Kidney glomerular epithelial cell (primary cell): Measurements from ENCODE around the gene ARFGEF2.
A peak's percentile ranks its signal among the peaks of the same experiment; 100 is the strongest.
"Not testable (repeated sequence)": the region's sequence is repeated elsewhere in the genome, so short reads cannot be mapped to it uniquely, and the experiment has no call there.

Source experiments
- DNase-seq: peaks from one replicate; lab custom pipeline; 2025; lab: John Stamatoyannopoulos, UW

ARFGEF2 gene

DNA sequence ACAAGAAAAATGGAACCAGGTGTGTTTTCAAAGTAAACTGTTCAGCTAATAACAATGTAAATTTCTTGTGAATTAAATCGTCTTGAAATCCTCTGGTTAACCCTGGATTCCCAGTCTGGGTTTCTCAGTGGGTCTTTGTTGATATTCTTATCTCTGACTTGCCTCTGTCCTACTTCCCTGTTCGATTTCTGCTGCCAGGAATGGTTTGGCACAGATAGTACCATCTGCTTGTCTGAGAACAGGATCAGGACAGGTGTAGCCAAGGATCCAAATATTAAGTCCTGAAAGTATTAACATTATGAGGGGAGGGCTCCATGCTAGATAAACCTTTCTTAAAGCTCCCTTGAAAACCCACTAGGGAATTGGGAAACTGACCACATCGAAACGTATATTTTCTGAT lies 30.1 kb downstream of the ARFGEF2 start:
- no peak for DNase-seq

DNA sequence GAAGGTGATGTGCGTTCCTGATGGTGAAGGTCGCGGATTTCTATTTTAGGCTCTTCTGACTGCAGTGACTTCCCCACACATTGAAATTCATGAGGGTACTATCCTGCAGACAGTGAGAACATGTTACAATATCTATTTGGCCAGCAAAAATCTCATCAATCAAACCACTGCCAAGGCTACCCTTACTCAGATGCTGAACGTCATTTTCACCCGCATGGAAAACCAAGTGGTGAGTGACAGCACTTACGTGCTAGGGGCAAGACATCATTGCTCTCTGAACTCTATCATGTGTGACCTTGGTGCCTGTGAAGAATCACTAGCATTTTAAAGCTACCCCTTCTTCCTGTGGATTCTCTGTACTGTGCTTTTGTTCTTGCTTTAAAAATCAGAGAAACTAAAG lies 31.1 kb downstream of the ARFGEF2 start:
- DNase-seq: no peak

DNA sequence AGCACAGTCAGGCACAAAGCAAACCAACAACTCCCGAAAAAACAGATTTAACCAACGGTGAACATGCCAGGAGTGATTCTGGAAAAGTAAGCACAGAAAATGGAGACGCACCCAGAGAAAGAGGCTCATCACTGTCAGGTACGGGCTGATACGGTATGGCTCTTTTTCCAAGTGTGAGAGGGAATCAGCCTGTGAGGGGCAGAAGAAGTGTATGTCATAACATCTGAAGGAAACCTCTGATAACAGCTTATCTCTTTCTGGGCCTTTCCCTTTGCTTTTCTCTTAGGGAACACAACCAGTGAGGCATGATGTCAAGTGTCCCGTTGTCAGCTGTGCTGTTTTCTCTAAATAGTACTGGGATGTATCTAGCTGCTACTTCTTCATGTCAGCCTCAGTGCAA lies 32.1 kb downstream of the ARFGEF2 start:
- DNase-seq: no peak

DNA sequence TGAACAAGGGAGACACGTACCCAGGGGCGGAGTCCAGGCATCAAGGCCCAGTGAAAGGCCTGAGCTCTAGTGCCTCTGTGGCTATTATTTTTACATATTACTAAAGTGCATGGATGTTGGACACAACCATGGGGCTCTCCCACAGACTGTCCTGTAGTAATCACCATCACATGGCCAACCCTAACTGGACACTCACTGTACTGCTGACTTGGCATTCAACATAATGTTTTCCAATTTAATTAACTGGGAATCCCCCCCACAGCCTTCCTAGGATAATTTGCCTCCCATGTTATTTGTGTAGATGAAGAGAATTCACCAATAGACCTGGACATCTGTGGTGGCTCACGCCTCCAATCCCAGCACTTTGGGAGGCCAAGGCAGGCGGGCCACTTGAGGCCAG lies 34.5 kb downstream of the ARFGEF2 start:
- no peak for DNase-seq

DNA sequence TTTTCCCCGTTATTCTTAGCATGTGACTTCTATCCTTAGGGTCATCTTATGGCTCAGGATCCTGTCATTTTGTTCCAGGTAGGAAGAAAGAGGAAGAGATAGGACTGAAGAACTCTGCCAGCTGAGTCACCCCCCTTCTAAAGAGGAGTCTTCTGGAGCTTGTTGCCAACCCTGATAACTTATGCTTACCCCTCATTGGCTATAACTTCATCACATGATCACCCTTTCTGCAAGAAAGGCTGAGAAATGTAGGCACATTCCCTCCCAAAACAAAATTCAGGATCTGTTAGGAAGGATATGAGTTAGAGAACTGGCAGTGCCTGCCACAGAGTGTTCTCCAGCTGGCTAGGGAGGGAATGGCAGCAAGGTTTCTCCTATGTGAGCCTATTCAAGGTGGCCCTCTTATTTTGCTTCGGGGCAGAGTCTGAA lies 35.6 kb downstream of the ARFGEF2 start:
- DNase-seq: no peak

DNA sequence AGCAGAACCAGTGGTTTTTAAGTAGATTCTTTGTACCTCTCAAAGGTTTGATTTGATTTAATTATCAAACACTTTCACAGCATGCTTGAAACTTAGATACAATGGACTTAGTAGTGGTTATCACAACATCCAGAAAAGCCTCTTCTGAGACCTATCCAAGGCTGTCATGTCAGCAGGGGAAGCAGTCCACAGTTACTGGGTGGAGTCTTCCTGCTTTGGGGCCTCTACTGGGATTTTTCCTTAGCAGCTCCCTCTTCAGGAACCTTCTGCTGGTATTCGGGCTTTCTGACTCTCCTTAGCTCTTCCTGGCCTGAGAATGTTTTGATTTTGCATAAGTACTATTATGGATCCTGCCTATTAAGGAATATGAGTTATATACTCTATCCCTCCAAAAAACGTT lies 36.0 kb downstream of the ARFGEF2 start:
- DNase-seq: no peak

DNA sequence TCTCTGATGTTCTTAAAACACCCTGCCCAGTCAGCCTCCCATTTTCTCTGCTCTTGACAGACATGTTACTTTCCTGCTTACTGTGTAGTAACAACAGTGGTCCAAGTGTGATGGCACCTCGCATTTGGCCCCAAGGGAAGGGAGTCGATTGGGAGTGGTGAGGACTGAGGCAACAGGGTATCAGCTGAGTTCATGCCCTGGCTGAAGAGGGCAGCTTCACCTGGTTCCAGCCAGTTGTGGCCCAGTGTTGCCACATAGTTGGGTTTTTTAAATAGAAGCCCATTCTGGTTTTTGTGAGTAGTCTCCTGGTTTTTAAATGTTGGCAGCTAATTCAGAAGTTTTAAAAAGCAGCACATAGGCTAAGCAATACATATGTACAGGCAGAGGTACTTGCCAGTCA lies 37.2 kb downstream of the ARFGEF2 start:
- DNase-seq: no peak

DNA sequence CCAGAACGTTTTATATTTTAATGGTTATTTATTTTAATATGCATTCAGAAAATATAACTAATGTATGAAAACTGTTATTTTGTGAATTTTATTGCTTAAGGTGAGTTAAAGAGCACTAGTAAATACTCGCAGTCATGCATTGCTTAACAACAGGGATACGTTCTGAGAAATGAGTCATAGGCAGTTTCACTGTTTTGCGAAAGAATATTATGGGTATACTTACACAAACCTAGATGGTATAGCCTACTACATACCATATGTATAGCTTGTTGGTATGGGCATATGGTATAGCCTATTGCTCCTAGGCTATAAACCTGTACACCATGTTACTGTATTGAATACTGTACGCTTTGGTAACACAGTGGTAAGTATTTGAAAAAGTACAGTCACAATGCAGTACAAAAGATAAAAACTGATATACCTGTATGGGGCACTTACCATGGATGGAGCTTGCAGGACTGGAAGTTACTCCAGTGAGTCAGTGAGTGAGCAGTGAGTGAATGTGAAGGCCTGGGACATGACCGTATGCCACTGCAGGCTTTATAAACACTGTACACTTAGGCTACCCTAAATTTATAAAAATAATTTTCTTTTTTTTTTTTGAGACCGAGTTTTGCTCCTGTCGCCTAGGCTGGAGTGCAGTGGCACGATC lies 38.5 kb downstream of the ARFGEF2 start:
- DNase-seq: no peak

DNA sequence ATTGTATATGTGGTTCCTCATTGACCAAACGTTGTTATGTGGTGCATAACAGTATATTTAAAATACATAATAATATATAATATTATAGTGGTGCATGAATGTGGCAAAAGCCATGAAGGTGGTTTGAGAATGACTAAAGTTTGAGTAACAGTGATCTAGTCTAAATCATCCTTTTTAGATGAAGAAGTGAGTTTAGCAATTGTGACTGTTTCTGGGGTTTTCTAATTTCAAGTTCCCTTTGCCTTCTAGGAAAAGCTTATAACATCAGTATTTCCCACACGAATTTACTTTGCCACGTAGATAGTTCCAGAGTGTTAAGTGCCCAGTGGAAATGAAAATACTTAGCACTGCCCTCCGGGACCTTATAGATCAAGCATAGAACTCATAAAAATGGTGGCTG lies 40.9 kb downstream of the ARFGEF2 start:
- no peak for DNase-seq

DNA sequence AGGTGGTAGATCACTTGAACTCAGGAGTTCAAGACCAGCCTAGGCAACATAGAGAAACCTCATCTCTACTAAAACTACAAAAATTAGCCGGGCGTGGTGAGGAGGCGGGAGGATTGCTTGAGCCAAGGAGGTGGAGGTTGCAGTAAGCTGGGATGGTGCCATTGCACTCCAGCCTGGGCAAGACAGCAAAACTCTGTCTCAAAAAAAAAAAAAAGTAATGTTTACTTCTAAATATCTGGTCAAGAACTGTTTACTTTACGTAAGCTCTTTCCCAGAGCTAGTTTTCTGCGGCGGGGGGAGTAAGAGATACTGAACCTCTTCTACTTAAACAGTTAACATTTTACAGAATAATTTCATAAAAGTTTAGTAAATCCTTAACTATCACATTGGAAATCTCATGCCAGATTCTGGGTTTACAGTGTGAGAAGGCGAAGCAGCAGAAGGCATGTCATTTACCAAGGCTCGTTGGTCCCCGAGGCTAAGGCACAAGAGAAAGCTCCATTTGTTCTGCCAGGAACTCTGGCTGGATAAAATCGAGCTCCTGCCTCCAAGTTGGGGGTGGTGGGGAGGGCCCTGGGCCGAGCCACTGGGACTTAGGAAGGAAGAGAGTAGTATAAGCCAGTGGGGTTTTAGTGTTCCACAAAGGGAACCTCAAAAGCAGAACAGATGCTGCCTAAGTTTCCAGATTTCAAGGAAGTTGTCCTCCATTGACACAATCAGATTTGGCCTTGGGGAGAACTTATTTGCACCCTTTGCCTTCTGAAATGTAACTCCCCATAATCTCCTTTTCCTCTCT lies 41.7 kb downstream of the ARFGEF2 start:
- no peak for DNase-seq

DNA sequence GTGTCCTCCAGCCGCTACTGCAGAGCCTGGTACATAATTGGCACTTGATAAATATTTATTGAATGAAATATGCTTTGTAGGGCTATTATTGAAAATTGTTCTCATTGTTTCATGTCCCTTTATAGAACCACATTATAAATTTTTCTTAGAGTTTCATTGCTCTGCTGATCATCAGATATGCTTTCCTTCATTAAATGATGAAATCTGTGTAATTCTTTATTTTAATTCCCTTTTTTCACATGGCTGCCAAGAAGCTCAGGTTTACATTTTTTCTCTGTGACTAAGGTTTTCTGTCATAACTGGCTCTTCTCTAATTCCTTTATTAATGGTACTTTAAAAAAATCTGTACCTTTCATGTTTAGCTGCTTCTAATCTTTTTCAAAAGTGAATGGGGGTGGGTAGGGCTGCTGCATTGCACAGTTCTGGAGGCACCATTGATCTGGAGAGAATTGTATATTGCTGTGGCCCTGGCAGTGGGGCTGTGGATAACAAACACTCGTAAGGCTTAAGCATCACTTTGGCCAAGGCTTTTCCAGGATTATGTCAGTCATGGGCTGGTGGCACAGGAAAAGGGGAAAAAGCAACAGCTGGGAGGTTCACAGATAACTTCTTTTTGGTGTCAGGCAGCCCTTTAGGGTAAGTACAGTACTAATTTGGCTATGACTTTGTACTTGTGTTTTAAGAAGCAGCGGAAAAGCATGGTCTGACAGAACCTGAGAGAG lies 43.8 kb downstream of the ARFGEF2 start:
- no peak for DNase-seq

DNA sequence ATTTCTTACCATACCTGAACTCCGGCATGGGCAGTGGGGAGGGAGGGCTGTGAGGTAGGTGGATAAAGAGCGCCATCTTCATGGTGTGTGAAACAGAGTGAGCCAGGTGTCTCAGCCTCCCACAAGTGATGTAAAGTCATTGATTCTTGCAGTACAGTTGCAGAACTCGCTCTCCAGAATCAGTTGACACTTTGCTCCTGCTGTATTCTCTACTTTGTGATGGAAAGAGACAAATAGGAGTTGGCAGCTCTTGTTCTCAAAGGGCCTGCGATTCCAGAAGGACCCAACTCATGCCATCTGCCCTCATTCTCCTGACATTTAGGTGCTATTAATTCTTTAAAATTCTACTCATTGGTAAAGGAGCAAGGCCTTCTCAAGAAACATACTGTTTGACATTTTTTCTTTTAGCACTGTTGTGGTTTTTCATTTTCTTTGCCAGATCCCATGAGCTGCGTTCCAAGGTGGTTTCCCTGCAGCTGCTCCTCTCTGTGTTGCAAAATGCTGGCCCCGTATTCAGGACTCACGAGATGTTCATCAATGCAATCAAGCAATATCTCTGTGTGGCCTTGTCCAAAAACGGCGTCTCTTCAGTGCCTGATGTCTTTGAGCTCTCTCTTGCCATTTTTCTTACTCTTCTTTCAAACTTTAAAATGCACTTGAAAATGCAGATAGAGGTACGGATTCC lies 49.3 kb downstream of the ARFGEF2 start:
- DNase-seq: no peak

DNA sequence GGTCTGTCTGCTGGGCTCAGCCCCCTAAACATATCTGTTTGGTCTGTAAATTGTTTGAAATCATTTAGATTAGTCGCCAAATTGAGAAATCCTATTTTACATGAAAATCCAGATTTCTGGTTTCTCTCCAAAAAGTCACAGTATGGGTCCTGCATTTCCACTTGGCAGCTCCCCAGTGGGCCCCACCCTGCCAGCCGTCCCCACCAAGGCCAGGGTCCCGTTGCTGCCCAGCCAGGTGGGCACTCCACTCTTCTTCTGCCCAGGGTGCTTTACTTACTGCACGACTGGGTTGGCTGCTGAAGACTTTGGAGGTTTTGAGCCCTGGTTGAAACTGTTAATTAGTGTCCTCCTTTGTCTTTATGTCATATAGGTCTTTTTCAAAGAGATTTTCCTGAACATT lies 50.4 kb downstream of the ARFGEF2 start:
- no peak for DNase-seq

DNA sequence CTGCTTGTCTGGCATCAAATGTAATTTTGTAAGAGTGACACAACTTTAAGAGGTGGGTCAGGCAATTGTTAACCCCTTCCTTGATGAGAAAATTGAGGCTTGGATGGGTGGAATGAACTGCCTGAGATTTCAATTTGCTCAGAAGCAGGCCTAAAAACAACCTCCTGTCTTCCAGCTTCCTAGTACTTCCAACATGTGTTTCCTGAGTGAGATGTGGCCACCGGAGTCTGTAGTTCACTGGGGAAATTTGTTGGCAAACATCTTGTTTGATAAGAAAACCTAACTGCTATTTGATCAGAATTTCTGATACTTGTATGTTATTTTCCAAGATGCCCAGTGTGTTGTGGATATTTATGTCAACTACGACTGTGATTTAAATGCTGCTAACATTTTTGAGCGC lies 51.3 kb downstream of the ARFGEF2 start:
- DNase-seq: no peak

DNA sequence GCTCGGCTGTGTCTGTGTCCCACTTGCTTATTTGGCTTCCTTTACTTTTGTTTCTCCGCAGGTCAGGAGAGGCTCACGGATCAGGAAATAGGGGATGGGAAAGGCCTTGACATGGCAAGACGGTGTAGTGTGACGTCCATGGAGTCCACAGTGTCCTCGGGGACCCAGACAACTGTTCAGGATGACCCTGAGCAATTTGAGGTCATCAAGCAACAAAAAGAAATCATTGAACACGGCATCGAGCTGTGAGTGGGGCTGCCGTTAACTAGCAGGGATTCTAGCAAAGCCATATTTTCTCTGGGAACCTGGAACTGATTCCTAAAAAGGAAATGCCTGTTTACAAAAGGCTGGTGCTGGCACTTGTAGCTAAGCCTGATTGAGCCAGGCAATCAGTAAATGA lies 54.4 kb downstream of the ARFGEF2 start:
- no peak for DNase-seq

DNA sequence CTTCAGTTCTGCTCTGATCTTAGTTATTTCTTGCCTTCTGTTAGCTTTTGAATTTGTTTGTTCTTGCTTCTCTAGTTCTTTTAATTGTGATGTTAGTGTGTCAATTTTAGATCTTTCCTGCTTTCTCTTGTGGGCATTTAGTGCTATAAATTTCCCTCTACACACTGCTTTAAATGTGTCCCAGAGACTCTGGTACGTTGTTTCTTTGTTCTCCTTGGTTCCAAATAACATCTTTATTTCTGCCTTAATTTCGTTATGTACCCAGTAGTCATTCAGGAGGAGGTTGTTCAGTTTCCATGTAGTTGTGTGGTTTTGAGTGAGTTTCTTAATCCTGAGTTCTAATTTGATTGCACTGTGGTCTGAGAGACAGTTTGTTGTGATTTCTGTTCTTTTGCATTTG lies 58.5 kb downstream of the ARFGEF2 start:
- not testable (repeated sequence) for DNase-seq

DNA sequence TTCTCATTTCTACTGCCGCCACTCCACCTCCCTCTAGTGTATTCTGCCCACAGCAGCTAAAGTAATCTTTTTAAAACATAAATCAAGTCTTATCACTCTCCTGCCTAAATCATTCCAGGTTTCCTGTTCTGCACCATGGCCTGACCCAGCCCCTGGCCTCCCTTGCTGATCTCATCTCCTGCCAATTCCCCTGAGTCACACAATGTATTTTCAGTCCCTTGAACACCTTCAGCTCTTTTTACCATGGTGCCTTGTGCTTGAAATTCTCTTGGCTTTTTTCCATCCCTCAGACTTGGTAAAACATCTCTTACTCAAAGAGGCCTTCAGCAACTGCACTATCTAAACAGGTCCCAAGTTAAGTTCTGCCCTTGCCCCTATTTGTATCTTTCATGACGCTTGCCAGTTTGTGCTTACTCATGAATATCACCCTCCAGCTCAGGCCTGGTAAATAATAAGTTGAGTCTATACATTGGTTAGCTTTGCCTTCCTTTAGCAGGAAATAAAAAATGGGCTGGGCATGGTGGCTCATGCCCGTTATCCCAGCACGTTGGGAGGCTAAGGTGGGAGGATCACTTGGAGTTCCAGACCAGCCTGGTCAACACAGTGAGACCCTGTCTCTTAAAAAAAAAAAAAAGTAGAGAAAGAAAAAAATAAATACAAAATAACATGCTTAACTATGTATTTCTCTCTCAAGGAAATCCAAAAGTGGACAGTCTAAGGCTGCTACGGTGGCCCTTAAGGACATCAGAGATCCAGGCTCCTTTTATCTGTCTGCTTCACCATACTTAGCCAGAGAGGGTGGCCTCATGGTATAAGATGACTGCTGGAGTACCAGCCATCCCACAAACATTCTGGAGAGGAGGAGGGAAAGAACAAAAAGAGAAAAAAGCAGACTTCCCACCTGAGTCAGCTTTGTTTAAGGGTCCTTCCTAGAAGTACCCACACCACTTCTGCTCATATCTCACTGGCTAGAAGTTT lies 62.2 kb downstream of the ARFGEF2 start:
- DNase-seq: peak; percentile 98

DNA sequence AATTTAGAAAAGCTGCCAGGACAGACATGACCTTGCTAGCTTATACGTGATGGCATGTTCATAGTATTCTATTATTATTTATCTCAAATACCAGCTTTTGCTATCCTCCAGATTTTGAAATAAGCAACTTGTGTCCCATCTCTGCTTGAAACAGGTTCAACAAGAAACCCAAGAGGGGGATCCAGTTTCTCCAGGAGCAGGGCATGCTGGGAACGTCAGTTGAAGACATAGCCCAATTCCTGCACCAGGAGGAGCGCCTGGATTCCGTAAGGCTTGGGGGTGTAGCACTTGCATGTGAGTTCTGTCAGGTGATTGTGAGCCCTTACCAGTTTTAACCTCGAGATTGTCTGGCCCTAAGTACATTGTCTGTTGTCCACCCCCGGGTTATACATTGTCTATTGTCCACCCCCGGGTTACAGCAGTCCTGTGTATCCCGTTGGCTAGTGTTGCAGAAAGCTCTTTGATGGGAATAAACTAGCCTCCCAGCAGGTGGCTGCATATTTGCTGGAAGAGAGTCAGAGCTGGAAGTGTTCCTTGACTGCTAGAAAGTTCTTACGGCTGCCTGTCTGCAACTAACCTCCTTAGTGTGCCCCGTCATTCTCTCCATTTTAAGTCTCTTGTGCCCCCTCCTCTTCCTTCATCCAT lies 63.2 kb downstream of the ARFGEF2 start:
- DNase-seq: no peak

DNA sequence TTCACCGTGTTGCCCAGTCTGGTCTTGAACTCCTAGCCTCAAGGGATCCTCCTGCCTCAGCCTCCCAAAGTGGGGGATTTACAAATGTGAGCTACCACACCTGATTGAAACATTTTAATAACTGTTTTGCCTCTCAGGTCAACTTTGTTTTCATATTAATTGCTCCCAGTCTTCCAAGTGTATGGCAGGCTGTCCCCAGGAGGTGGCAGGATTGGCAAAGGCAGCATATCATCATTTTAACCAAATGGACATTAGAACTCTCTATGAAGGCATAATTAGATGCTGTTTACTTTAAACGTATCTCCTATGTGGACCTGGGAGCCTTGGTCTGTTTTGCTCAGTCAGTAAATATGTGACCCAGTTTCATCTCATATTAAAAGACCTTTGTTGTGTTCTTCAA lies 65.4 kb downstream of the ARFGEF2 start:
- DNase-seq: no peak

DNA sequence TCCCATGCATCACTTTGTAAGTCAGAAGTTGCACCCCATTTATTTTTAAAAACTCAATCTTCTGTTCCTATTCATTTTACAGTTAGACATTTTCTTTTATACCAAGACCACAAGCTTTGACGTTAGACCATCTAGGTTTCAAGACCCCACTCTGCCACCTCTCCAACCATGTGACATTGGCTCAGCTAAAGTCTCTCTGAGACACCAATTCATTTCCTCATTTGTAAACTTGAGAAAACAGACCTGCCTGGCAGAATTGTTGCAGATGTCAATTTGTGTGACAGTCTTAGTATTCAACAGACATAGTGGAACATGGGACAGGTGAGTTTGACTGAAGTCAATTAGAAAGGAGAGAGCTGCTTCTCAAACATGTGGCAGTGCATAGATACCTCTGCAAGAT lies 69.0 kb downstream of the ARFGEF2 start:
- no peak for DNase-seq

DNA sequence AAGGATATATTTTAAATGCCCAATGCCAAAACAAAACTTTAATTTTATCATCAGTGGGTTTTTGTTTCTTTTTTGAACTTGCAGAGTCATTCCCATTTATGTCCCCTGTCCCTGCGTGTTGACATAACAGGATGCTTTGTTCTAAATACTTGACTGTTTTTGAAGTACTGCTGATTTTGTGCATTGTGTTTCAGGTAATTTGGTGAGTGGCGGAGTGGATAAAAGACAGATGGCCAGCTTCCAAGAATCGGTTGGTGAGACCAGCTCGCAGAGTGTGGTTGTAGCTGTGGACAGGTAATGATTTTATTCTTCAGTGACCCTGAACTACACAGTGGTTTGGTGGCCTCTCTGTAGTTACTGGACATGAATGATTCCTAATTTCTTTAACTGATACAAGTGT lies 74.1 kb downstream of the ARFGEF2 start:
- no peak for DNase-seq
